Fibroblast of skin of right biceps (primary cell): ENCODE results near the gene TMEM9.

Source experiments
- DNase-seq: peaks from one replicate; pipeline ENCODE4 v3.0.0-alpha.2; 2013

TMEM9 gene

GRCh38 chr1:201126463-201126831 is 27.8 kb downstream of the TMEM9 start:
- no peak for DNase-seq

- DNase-seq: no peak
Observed at GRCh38 chr1:201125800-201126199, 28.5 kb downstream of the TMEM9 start.

- DNase-seq: no peak
Observed at GRCh38 chr1:201125019-201125418, 29.3 kb downstream of the TMEM9 start.

- DNase-seq: no peak
Observed at GRCh38 chr1:201123866-201124265, 30.4 kb downstream of the TMEM9 start.

GRCh38 chr1:201122321-201122957 is 31.8 kb downstream of the TMEM9 start:
- no peak for DNase-seq

- DNase-seq: peak; percentile 34
Observed at GRCh38 chr1:201119206-201120197, 34.8 kb downstream of the TMEM9 start.

- no peak for DNase-seq
Observed at GRCh38 chr1:201116091-201116490, 38.2 kb downstream of the TMEM9 start.

- no peak for DNase-seq
Observed at GRCh38 chr1:201115390-201115937, 38.8 kb downstream of the TMEM9 start.

- peak; percentile 93 for DNase-seq
Observed at GRCh38 chr1:201114245-201115131, 39.8 kb downstream of the TMEM9 start.

- no peak for DNase-seq
Observed at GRCh38 chr1:201113451-201114244, 40.6 kb downstream of the TMEM9 start.

- no peak for DNase-seq
Observed at GRCh38 chr1:201112926-201113325, 41.3 kb downstream of the TMEM9 start.

GRCh38 chr1:201112173-201112731 is 42.0 kb downstream of the TMEM9 start, which contains the start of gene CACNA1S:
Gene CACNA1S, minus strand, starts transcription at chr1:201112426. Its CDS starts 87 bp downstream, at chr1:201112339.
- DNase-seq: no peak

GRCh38 chr1:201111672-201112071 is 42.6 kb downstream of the TMEM9 start:
- no peak for DNase-seq

- DNase-seq: no peak
Observed at GRCh38 chr1:201111156-201111555, 43.1 kb downstream of the TMEM9 start.

- no peak for DNase-seq
Observed at GRCh38 chr1:201110616-201111015, 43.7 kb downstream of the TMEM9 start.

- no peak for DNase-seq
Observed at GRCh38 chr1:201110138-201110537, 44.1 kb downstream of the TMEM9 start.

GRCh38 chr1:201109651-201110050 is 44.6 kb downstream of the TMEM9 start:
- DNase-seq: no peak

GRCh38 chr1:201108614-201109013 is 45.7 kb downstream of the TMEM9 start:
- DNase-seq: no peak

GRCh38 chr1:201105688-201106087 is 48.6 kb downstream of the TMEM9 start:
- no peak for DNase-seq

GRCh38 chr1:201104141-201104540 is 50.1 kb downstream of the TMEM9 start:
- DNase-seq: no peak

- DNase-seq: no peak
Observed at GRCh38 chr1:201103666-201104065, 50.6 kb downstream of the TMEM9 start.
